NCI-H526 (cell line): ENCODE results near the gene MYO7A.

ENCODE experiments used
- DNase-seq, 2 experiments: peaks; one replicate each; lab custom pipeline; 2025; lab: John Stamatoyannopoulos, UW

MYO7A gene

DNA sequence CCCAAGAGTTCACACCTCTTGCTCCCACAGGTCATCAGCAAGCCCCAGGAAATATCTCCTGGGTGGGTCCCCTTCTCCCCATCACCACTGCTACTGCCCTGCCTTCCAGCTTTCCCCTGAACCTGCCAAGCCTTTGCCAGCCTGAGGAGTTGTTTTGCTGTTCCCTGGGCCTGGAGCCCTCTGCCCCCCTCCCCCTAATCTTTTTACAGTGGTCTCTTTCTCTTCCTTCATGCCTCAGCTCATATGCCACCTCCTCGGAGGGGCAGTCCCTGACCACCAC lies 18.9 kb downstream of the MYO7A start:
- no peak for DNase-seq

DNA sequence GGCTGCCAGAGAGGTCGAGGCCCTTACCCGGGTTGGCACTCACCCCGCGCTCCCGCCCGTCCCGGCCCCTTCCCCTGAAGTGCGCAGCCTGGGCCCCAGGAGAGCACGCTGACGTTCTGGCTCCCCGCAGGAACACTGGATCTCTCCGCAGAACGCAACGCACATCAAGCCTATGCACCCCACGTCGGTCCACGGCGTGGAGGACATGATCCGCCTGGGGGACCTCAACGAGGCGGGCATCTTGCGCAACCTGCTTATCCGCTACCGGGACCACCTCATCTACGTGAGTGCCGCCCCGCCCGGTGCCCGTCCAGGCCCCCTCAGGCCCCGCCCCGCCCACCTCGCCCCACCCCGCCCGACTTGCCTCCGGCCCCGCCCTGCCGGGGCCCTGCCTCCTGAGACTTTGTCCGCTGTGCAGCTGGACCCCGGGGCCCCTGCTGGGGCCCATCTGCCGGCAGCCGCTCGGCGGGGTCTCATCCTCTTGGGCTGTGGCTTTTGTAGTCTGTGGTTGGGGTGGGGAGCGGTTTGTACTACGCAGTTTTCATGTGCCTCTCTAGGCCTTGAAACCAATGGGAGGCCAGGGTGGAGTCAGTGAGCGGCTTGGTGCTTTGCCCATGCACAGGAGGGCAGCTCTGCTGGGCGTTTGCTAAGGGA lies 19.7 kb downstream of the MYO7A start:
- no peak for DNase-seq

DNA sequence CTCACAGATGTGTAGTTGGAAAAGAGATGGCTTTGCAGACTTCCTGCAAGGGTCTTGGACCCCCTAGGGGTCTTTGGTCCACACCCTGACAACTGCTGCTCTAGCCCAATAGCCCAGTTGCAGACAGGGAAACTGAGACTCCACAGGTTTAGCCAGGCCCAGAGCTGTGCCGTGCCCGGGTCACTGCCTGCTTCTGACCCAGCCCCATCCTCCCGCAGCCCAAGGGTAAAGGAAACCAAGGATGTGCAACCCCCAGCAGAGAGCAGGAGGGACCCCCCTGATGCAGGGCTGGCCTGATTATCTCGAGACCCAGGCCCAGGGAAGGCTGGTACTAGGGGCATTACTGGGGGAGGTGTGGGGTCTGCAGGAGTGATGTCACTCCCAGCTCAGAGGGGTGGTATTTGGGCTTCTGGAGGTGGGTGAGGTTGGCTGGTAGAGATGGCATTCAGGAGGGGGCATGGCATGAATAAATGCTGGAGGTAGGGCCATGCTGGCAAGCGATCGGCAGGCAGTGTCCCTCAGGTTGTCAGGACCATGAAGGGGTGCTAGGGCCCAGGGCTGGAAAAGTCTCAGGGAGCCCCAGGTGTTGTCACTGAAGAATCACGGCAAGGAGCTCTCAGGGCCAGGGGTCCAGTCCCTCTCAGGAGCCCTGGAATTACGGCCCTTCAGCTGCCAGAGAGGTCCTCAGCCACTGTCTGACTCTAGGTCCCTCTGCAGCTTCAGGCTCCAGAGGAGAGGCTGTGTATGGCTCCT lies 21.1 kb downstream of the MYO7A start:
- no peak for DNase-seq

DNA sequence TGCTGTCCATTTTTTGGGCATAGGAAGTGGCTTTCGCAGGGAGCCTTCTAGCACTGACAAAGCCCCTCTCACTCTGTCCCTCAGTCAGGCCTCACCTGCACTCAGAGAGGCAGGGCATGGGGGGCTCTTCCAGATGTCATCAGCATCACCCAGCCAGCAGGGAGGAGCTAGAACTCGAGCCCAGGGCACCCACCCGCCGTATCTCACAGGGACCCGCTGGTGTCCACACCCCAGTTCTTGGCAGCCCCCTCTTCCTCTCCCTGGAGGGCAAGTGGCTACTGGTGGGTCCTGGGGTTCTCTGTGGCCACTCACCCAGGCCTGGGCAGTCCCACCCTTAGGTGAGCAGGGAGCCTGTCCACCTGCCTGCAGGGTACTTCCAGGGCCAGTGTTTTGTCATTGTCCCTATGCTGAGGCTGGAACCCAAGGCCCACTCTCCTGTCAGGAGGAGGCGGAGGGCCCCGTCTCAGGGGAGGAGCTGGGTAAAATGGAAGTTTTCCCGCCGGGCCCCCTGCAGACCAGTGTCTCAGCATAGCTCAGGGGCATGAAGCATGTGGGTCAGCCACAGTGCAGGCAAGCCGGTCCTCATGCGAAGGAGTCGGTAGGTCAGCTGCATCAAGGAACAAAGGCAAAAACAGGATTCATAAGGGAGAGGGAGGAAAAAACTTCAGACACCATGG lies 21.8 kb downstream of the MYO7A start:
- no peak for DNase-seq

DNA sequence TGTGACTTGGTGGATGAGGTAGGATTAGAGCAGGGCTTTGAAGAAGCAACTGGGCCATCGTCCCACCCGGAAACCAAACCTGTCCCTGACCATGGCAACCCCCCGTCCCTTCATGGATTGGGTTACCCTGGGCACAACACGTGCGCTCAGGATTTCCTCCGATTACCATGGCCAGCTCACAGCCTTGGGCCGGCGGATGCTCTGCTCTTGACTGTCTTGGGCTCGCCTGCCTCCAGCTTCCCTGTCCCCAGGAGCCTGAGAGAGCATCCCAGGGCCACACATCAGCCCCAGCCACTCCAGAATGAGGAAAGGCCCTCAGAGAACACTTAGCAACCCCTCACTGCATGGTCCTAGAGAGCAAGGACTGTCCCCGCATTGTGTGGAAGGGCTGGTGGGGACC lies 22.8 kb downstream of the MYO7A start:
- no peak for DNase-seq

DNA sequence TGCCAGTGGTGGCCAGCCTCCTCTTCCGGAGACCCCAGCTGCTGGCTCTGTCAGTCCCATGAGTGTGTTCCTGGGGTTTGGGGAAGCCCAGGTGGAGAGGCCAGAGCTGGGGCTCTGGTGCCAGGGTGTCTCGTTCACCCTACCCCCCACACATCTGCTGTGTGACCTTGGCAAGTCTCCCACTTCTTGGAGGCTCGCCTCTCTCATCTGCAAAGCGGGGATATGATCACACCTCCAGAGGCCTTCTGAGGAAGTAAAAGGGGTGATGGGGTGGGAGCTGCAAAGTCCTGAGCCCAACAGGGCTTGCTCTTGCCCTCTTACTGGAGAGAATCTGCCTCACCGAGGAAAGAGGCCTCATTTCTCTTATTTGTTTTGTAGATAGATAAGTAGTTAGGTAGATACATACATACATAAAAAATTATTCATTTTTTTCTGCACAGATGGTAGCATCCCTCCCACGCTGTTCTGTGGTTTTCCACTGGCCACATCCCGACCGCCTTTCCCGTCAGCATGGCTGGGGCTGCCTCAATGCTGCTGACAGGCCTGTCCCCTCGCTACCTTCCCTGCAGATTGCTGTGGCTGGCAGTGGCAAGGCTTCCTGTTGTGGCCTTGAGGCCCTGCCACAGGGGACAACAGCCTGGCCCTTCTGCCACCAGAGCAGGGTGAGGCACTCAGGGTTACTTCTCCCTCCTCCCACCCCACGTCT lies 23.9 kb downstream of the MYO7A start:
- no peak for DNase-seq

DNA sequence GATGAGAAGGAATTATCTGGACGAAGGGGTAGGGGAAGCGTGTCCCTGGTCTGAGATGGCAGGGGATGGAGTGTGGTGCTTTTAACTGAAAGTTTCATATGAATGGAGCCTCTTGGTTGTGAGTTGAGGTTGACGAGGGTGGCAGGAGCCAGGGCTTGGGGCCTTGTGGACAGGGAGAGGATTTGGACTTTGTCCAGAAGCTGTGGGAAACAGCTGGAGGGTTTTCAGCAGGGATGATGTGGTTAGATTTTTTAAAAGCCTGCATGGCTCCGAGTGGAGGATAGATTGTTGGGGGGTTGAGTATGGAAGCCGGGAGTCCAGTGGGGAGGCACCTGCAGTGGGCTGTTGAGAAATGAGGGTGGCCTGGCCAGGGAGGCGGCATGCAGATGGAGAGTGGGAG lies 24.8 kb downstream of the MYO7A start:
- no peak for DNase-seq

DNA sequence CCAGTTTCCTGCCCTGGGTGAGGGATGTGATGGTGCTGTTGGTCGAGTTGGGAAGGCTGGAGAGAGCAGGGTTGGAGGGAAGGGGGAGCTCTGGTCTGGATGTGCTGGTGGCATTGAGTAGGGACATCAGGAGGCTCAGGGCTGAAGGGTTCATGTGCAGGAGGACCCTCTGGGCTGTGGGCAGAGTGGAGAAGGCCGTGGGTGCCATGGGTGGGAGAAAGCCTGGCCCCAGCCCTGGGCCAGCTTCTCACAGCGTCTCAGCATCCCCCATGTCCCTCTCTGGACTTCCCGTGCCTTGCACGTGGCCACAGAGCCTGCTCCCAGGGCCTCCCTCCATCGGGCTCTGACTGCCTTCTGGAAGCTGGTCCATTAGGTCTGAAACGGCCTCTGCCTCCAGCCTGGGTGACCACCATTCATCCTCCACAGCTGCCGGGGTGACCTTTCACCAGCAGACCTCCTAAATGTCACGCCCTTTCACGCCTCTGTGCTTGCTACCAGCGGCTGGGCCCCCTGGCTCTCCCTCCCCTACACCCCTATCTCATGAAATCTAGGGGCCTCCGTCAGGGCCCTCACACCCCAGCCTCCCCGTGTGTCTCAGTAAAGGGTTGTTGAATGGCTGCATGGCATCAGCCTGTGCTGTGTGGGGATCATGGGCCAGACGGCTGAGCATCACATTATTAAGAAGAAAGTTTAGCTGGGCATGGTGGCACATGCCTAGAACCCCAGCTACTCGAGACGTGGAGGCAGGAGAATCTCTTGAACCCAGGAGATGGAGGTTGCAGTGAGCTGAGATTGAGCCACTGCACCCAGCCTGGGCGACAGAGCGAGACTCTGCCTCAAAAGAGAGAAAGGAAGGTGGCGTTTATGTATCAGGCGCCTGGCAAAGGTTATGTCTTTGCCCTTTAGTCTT lies 25.5 kb downstream of the MYO7A start:
- DNase-seq = no peak

DNA sequence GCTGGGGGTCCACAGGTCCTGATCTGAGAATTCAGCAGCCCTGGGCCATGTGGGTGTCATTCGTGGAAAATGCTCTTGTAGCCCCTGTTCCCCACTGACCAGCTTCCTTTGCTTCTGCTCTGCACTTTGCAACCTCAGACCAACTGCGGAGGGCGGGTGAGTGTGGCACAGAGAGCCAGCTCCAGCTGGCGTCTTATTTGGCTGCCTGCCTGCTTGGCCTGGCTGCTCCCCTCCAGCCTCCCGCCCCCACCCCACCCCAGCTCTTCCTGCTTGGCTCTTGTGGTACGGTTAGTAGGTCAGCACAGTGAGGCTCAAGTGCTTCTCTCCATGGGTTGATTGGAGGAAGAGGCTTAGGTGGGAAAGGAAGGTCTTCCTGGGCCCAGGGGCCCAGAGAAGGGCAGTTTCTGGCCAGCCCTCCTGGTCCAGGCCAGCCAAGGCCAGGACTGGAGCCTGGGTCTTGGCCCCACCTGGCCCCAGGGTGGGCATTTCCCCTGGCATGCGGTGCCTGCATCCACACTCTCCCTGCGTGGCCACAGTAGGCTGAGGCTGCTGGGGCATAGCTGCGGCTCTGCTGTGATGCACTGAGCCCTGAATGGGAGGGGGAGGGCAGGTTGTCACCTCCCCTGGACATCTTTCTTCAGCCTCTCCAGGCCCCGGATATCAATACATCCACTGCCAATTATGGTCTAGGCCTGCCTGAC lies 26.5 kb downstream of the MYO7A start:
- no peak for DNase-seq

DNA sequence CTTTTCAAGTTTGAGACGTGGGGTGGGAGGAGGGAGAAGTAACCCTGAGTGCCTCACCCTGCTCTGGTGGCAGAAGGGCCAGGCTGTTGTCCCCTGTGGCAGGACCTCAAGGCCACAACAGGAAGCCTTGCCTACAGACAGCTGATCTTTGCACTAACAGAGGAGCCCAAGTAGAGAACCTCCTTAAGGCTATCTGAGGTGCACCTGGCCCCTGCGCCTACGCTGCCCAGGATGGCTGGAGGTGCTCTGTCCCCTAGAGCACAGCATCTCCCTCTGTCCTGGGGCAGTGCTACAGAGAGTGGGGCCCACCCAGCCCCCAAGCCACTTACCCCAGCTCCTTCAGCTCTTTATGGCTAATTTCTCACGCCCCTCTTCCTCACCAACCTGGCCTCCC lies 27.0 kb downstream of the MYO7A start:
- no peak for DNase-seq

DNA sequence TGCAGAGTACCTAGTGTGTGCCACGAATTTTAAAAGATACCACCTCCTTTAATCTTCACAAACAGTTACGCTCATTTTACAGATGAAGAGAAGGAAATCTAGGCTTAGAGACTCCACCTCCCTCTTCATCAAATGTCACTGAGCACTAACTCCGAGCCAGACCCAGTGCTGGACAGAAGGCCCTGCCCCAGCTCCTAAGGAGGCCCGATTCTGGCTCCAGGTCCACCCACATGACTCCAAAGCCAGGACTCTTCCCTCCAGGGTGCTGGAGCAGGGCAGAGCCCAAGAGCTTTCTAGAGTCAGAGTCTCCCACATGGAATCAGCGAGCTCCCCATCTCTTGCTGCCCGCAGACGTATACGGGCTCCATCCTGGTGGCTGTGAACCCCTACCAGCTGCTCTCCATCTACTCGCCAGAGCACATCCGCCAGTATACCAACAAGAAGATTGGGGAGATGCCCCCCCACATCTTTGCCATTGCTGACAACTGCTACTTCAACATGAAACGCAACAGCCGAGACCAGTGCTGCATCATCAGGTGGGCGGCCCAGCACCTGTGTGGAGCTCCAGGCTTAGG lies 27.6 kb downstream of the MYO7A start:
- DNase-seq = no peak

DNA sequence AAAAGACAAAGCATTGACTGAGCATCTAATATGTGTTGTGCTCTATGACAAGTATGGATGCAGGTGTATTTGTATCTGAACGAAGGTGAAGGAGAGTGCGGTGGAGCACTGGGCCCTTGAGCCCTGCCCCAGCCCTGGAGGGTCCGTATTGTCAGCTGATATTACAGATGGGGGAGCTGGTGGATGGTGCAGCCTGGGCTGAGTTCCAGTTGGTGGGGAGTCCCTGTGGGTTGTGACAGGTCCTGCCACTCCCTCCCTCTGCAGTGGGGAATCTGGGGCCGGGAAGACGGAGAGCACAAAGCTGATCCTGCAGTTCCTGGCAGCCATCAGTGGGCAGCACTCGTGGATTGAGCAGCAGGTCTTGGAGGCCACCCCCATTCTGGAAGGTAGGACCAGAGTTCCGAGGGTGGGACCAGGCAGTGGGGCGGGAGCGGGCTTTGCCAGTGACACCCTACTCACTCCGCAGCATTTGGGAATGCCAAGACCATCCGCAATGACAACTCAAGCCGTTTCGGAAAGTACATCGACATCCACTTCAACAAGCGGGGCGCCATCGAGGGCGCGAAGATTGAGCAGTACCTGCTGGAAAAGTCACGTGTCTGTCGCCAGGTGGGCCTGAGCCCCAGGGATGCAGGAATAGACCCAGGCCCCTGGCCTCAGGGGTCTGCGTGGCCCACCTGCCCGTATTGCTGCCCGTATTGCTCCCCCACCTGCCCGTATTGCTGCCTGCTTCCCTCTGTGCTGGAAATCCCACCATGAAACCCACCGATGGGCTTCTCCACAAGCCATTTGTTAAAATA lies 28.6 kb downstream of the MYO7A start:
- no peak for DNase-seq

DNA sequence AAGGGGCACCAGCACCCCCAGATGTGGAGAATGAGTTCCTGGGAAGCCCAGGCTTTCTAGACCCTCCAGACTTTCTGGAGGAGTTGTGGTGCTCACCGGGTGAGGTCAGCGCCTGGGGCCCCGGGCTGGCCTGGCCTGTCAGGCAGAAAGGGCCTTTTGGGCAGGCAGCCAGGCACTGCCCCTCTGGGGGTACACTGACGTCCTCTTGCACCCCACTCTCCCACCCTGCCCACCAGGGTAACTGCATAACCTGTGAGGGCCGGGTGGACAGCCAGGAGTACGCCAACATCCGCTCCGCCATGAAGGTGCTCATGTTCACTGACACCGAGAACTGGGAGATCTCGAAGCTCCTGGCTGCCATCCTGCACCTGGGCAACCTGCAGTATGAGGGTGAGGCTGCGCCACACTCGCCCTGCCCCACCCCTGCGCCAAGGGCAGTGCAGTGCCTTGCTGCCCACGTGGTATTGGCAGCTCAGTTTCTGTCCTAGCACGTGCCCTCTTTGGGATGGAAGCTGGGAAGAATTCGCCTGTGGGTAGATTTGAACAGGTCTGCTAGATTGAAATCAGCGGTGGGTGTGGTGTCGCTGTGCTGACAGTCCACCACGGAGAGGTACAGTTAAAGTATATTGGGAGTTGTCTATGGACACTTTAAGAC lies 30.1 kb downstream of the MYO7A start:
- no peak for DNase-seq

DNA sequence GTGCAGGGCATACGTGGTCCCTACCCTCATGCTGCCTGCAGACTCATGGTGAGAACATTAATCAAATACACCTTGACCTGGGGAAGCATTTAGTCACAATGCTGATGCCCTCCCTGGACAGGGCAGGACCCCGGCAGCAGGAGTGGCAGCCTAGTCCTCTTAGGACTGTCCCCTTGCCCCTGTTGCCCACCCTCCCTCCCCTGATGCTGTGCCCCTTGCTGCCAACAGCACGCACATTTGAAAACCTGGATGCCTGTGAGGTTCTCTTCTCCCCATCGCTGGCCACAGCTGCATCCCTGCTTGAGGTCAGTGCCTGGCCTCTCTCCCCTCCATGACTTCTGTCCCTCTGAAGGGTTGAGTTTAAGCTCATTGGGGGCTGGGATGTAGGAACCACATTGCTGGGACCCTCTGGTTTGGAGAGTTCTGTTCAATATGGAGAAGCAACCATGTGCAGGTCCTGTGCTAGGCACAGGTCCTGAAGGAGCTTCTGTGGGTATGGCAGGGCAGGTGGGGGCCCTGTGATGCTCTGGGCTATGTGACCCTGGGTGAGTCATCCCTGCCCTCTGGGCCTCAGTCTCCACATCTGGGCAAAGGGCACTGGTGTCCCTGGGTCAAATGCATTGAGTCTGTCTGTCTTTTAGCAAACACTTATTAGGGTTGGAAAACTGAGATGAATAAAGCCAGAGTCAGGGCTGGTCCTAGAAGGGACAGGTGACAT lies 31.3 kb downstream of the MYO7A start:
- DNase-seq = no peak

DNA sequence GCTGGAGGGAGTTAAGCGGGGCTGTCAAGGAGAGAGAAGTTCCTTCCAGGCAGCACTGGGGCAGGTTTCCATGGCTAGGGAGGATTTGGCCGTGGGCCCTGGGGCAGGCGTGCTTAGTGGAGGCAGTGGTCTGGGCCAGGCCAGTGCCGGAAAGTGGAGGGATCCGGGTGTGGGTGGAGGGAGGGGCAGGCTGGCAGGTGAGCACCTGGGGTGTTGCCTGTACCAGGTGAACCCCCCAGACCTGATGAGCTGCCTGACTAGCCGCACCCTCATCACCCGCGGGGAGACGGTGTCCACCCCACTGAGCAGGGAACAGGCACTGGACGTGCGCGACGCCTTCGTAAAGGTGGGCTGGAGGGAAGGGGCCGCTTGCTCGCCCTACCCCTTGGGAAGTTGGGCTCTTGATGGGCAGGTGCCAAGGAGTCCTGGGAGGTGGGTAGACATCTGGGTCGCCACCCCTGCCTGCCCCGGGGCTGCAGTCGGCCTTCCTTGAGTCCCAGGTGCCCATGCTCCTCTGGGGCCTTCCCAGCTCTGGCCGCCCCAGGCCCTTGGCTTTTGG lies 32.0 kb downstream of the MYO7A start:
- DNase-seq = no peak

DNA sequence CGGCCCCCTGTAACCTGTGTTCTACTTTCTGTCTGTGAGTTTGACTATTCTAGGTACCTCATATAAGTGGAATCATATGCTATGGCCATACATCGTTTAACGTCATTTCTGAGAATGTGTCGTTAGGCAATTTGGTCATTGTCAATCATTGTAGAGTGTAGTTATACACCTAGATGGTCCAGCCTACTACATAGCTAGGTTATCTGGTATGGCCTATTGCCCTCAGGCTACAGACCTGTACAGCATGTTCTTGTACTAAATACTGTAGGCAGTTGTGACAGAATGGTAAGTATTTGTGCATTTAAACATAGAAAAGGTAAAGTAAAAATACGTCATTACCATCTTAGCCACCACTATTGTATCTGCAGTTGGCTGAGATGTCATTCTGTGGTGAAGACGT lies 35.2 kb downstream of the MYO7A start:
- DNase-seq = no peak

DNA sequence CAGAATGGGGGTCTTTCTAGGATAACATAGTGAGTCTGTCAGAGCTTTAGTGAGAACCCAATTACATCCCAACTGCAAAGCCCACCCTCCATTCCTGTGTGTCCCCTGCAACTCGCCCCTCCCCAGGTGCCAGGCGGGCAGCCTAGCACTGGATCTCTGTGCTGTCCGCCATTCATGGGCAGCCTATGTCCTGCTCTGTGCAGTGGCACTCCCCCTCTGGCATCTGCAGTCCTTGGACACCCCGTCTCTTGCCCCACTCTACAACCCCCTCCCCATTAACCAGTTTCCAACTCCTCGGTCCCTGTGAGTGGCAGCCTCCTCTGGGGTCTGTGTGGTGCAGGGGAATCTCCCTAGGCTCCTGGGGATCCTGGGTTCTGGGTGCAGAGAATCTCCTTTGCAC lies 37.0 kb downstream of the MYO7A start:
- no peak for DNase-seq

DNA sequence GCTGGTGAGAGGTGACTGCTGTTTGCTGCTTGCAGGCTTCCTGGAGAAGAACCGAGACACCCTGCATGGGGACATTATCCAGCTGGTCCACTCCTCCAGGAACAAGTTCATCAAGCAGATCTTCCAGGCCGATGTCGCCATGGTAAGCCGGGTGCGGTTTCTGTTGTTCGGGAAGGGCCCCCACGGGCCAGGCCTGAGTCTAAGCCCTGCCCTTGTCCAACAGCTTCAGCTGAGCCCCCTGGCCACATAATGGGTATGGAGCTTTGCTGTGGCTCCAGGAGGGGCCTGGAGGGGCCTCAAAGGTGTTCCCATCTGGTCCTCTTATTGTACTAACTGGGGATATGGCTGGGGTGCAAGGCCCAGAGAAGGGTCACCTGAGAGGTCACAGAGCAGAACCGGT lies 38.0 kb downstream of the MYO7A start:
- DNase-seq = no peak
